Measurements from ENCODE around the gene PFKFB4. TPM values are rescaled to one million over a fixed set of nuclear protein-coding genes. Genes with fewer than 3 reads are reported as not detected.

Gene PFKFB4
- total RNA-seq, 1 donor from 2014 or later: 19.2 TPM

- H3K4me3 Mint-ChIP-seq: peak overlapping the region; percentile 96
- TF ChIP-seq, protein P1, sequence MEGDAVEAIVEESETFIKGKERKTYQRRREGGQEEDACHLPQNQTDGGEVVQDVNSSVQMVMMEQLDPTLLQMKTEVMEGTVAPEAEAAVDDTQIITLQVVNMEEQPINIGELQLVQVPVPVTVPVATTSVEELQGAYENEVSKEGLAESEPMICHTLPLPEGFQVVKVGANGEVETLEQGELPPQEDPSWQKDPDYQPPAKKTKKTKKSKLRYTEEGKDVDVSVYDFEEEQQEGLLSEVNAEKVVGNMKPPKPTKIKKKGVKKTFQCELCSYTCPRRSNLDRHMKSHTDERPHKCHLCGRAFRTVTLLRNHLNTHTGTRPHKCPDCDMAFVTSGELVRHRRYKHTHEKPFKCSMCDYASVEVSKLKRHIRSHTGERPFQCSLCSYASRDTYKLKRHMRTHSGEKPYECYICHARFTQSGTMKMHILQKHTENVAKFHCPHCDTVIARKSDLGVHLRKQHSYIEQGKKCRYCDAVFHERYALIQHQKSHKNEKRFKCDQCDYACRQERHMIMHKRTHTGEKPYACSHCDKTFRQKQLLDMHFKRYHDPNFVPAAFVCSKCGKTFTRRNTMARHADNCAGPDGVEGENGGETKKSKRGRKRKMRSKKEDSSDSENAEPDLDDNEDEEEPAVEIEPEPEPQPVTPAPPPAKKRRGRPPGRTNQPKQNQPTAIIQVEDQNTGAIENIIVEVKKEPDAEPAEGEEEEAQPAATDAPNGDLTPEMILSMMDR (conservative IDR thresholded peaks at IDR 0.05): peak; percentile 19
- no peaks in the 10 kb centered on the region for H3K9me3 Mint-ChIP-seq
- no peaks in the 10 kb centered on the region for H3K36me3 Mint-ChIP-seq (ENCODE audit: low read depth)
- peak overlapping the region; percentile 32 for H3K27ac Mint-ChIP-seq (ENCODE audit: unreplicated experiment)
- H3K4me1 Mint-ChIP-seq: peaks cover 54% of the 10 kb centered on the region
- no peak for DNase-seq (ENCODE audit: low read depth, low spot score)
- H3K27me3 Mint-ChIP-seq (ENCODE audit: low read depth): no peaks in the 10 kb centered on the region
These were observed 2.0 kb upstream of the PFKFB4 start for GRCh38 chr3:48558493-48559134.

DNA sequence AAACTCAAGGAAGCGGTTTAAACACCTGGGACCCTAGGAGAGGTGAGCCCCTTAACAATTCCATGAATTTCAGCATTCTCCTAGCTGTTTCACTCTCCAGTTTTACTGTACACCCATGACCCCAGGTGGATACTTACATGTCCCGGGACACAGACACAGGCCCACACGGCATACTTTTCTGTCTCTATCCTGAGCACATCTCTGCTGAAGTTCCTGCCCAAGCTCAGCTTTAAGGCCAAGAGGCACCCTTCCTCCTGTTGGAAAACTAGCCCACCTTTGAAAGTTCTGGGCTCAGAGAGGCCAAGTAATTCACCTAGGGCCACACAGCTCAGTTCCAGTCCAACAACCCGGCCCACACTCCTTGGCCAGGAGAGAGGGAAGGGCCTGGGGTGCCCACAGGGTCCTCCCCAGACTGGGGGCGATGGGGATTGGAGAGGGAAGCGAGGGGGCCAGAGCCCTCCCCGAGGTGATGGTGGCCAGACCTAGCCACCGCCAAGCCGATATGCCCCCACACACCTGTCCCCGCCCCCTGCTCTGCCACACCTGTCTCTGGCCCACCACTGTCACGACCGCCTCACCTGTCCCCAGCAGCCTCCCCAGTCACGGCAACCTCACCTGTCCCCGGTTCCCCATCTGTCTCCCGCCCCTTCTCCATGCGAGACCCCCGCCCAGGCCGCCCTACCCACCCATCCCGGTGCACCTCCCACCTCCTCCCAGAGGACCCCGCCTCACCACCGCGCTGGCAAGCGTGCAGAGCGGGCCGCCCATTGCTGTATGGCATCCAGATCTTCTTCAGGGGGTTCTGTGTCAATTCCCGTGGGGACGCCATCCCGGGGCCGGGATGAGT is 431 bp downstream of the PFKFB4 start:
- no peak for DNase-seq (ENCODE audit: low read depth, low spot score)
- no peaks in the 10 kb centered on the region for H3K27me3 Mint-ChIP-seq (ENCODE audit: low read depth)
- H3K27ac Mint-ChIP-seq (ENCODE audit: unreplicated experiment): no peak overlapping the region
- peaks cover 43% of the 10 kb centered on the region for H3K4me1 Mint-ChIP-seq
- H3K4me3 Mint-ChIP-seq: peak overlapping the region; percentile 96
- TF ChIP-seq, protein P1 (conservative IDR thresholded peaks at IDR 0.05): no peak
- no peaks in the 10 kb centered on the region for H3K9me3 Mint-ChIP-seq
- no peaks in the 10 kb centered on the region for H3K36me3 Mint-ChIP-seq (ENCODE audit: low read depth)

GRCh38 chr3:48555231-48555948 is 1.2 kb downstream of the PFKFB4 start:
- TF ChIP-seq, protein P1 (conservative IDR thresholded peaks at IDR 0.05): no peak
- no peaks in the 10 kb centered on the region for H3K36me3 Mint-ChIP-seq (ENCODE audit: low read depth)
- H3K4me1 Mint-ChIP-seq: peaks cover 39% of the 10 kb centered on the region
- H3K4me3 Mint-ChIP-seq: peak overlapping the region; percentile 96
- no peak overlapping the region for H3K27ac Mint-ChIP-seq (ENCODE audit: unreplicated experiment)
- no peaks in the 10 kb centered on the region for H3K27me3 Mint-ChIP-seq (ENCODE audit: low read depth)
- DNase-seq (ENCODE audit: low read depth, low spot score): no peak
- H3K9me3 Mint-ChIP-seq: no peaks in the 10 kb centered on the region

DNA sequence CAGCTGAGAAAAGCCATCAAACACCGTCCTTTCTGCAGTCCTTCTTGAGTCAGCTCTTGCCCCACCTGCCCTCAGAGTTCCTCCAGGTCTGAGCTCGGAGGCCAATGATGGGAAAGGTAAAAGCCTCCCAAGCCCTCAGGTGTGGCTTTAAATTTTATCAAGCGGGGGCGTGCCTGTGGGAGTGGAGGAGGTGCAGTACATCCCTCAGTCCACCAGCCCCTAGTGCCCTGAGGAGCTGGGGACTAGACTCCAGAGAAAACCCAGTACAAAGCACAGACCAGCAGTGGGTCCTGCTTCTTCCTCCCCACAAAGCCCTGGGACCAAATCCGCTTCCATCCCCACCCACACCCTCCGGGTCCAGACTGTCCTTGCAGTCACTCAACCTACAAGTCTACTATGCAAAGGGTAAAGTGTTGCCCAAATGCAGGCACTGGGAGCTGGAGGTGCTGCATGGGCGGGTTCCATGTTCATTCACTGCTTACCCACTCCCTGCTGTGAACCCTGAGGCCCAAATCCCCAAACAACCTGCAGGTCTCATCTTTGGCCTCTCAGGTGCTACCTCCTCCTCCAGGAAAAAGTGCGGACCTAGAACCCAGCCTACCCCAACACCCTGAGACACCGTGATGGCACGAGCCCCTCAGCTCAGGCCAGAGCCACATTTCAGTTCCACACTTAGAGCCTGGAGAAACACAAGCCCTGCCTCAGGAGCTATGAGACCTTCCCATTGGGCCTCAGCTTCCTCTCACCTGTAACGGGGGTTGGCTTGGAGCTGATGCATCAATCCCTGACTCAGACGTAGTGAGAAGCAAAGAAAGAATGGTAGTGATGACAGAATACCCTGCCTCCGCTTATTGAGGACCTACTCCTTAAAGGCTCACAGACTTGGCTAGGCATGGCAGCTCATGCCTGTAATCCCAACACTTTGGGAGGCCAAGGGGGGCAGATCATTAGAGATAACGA is 2.4 kb downstream of the PFKFB4 start:
- Mint-ChIP-seq H3K4me1 (peaks cover 38% of the 10 kb centered on the region), H3K27ac (ENCODE audit: unreplicated experiment) (peak overlapping the region; percentile 71), H3K27me3 (ENCODE audit: low read depth) (no peaks in the 10 kb centered on the region), H3K9me3 (no peaks in the 10 kb centered on the region), H3K4me3 (peak overlapping the region; percentile 96), H3K36me3 (ENCODE audit: low read depth) (no peaks in the 10 kb centered on the region)
- TF ChIP-seq, protein P1 (conservative IDR thresholded peaks at IDR 0.05): no peak
- no peak for DNase-seq (ENCODE audit: low read depth, low spot score)

All from neural crest cell (in vitro differentiated cells).